ENCODE measurements around the gene PAK5. TPM values are rescaled to one million over a fixed set of nuclear protein-coding genes. Genes with fewer than 3 reads are reported as not detected.

PAK5 gene
- polyA plus RNA-seq, 2 of the 4 experiments (the other 2 are of a cell fraction), result 0.01 TPM; not detected in 1

GRCh38 chr20:9626357-9626756 lies 212.5 kb downstream of the PAK5 start:
- CTCF ChIA-PET, result interaction anchor here (1.0 to 4.3 kb wide), 3 partner anchors 8 to 13 kb away, joined by 3 to 55 read pairs (median 3); no protein-coding TSS in a partner anchor
- Histone ChIP-seq H3K4me1 (no peaks in the 10 kb centered on the region), H3K4me2 (no peak overlapping the region), H3K9me3 (0 out of 3 replicates have a peak, but pooled peaks cover 19% of the 10 kb centered on the region), H3K4me3 (no peak overlapping the region), H3K27ac (no peak overlapping the region)
- FAIRE-seq (peak; percentile 63), DNase-seq (ENCODE audit: low read depth in 1 of 2, low spot score in 1 of 2) (peak in 1 of 2 experiments; percentile 33), ATAC-seq (no peak)
- 22% methylated on average over 3 of the region's 3 CpGs for WGBS (ENCODE audit: missing lambda C conversion rate)
- TF ChIP-seq RARB (CRISPR knock-in tag; IDR thresholded peaks at IDR 0.05), result no peak
- TF ChIP-seq RCOR1 (IDR thresholded peaks at IDR 0.05; ENCODE audit: low read depth, low read length), result no peak
- no peak for TF ChIP-seq GATA3 (IDR thresholded peaks at IDR 0.05; ENCODE audit: borderline replicate concordance)
- no peak for TF ChIP-seq FOSL2 (IDR thresholded peaks at IDR 0.05)
- TF ChIP-seq FOSL2 (CRISPR knock-in tag; IDR thresholded peaks at IDR 0.05), result no peak
- no peak for TF ChIP-seq RFX5 (IDR thresholded peaks at IDR 0.05)
- no peak for TF ChIP-seq HDAC2 (IDR thresholded peaks at IDR 0.05)
- TF ChIP-seq HEYL (CRISPR knock-in tag; IDR thresholded peaks at IDR 0.05), result no peak
- TF ChIP-seq EHMT2 (IDR thresholded peaks at IDR 0.05; ENCODE audit: low read depth), result no peak
- no peak for TF ChIP-seq NFE2L2 (conservative IDR thresholded peaks at IDR 0.05; ENCODE audit: low read length)
- no peak for TF ChIP-seq PBX3 (IDR thresholded peaks at IDR 0.05)
- no peak for TF ChIP-seq NR3C1 (IDR thresholded peaks at IDR 0.05)
- TF ChIP-seq FOXS1 (CRISPR knock-in tag; IDR thresholded peaks at IDR 0.05), result no peak
- TF ChIP-seq HOXA7 (CRISPR knock-in tag; IDR thresholded peaks at IDR 0.05), result no peak
- TF ChIP-seq HOXB5 (CRISPR knock-in tag; IDR thresholded peaks at IDR 0.05), result no peak
- no peak for TF ChIP-seq JUN (IDR thresholded peaks at IDR 0.05)
- TF ChIP-seq USF2 (IDR thresholded peaks at IDR 0.05), result no peak
- TF ChIP-seq CHD2 (IDR thresholded peaks at IDR 0.05; ENCODE audit: low read length, partially characterized antibody), result no peak
- POLR2A ChIA-PET, result no interaction called here

- FAIRE-seq, result peak; percentile 100
- 2% methylated on average over 5 of the region's 5 CpGs for WGBS (ENCODE audit: missing lambda C conversion rate)
- peak overlapping the region; percentile 39 for H3K4me3 ChIP-seq
- CTCF ChIA-PET, result interaction anchor here (0.6 to 8.1 kb wide), 120 partner anchors 9 to 1971 kb away, joined by 3 to 104 read pairs (median 5); partner anchors contain the start of genes MKKS and SLX4IP
- POLR2A ChIA-PET, result interaction anchor here (0.5 to 1.1 kb wide), 7 partner anchors 266 to 1649 kb away, joined by 3 to 6 read pairs (median 3); partner anchors contain the start of genes MKKS and SLX4IP
- peak; percentile 69 to 89 for DNase-seq (ENCODE audit: low read depth in 1 of 2, low spot score in 1 of 2)
- ATAC-seq, result peak; percentile 92 to 93
- peak overlapping the region; percentile 31 to 71; a peak in 4 of 6 replicates for H3K27ac ChIP-seq
- H3K9me3 ChIP-seq, result 0 out of 3 replicates have a peak, but pooled peaks cover 7% of the 10 kb centered on the region
- H3K4me1 ChIP-seq, result no peaks in the 10 kb centered on the region
- H3K4me2 ChIP-seq, result peak overlapping the region; percentile 82
- no peak for TF ChIP-seq FOSB (CRISPR knock-in tag; IDR thresholded peaks at IDR 0.05)
- peak; percentile 98 for TF ChIP-seq RAD21 (conservative IDR thresholded peaks at IDR 0.05 in 1 of 2, IDR thresholded peaks at IDR 0.05 in 1 of 2)
- TF ChIP-seq HES2 (IDR thresholded peaks at IDR 0.05), result no peak
- TF ChIP-seq CTCF (IDR thresholded peaks at IDR 0.05), result peak; percentile 98
- no peak for TF ChIP-seq FOXS1 (CRISPR knock-in tag; IDR thresholded peaks at IDR 0.05)
- no peak for TF ChIP-seq BHLHE40 (IDR thresholded peaks at IDR 0.05; ENCODE audit: low read depth, low read length)
- TF ChIP-seq ELK1 (IDR thresholded peaks at IDR 0.05; ENCODE audit: low read depth, low read length), result no peak
- no peak for TF ChIP-seq RARB (CRISPR knock-in tag; IDR thresholded peaks at IDR 0.05)
- TF ChIP-seq E2F6 (IDR thresholded peaks at IDR 0.05; ENCODE audit: borderline replicate concordance, low read depth), result no peak
- TF ChIP-seq FOSL2 (IDR thresholded peaks at IDR 0.05), result no peak
- TF ChIP-seq FOSL2 (CRISPR knock-in tag; IDR thresholded peaks at IDR 0.05), result peak; percentile 44
- TF ChIP-seq KDM5A (IDR thresholded peaks at IDR 0.05), result 0 out of 2 replicates have a peak, but pooled peaks have one; percentile 22
- TF ChIP-seq SREBF2 (IDR thresholded peaks at IDR 0.05), result no peak
- TF ChIP-seq HOXB13 (CRISPR knock-in tag; IDR thresholded peaks at IDR 0.05; ENCODE audit: low read depth), result no peak
- peak; percentile 40; the same call in 1 of the 2 replicates for TF ChIP-seq MAX (IDR thresholded peaks at IDR 0.05)
- 0 out of 2 replicates have a peak, but pooled peaks have one; percentile 29 for TF ChIP-seq RFX5 (IDR thresholded peaks at IDR 0.05)
- TF ChIP-seq SMC3 (IDR thresholded peaks at IDR 0.05), result peak; percentile 83
- no peak for TF ChIP-seq RNF2 (IDR thresholded peaks at IDR 0.05; ENCODE audit: borderline replicate concordance, low read depth)
These were observed 220.9 kb downstream of the PAK5 start for GRCh38 chr20:9617940-9618339.
